NT2/D1 (cell line): ENCODE measurements around the gene IMPDH2.

Source experiments
- YY1 ChIP-seq: IDR thresholded peaks from 2 replicates; pipeline ENCODE4 v1.6.1; 2011; ENCODE audit not compliant: insufficient read length, insufficient read depth
- ZNF274 ChIP-seq: IDR thresholded peaks from 2 replicates; pipeline ENCODE4 v1.6.1; 2011; ENCODE audit warnings: mild to moderate bottlenecking, low read depth, low read length

GRCh38 chr3:48990636-48991469, 38.3 kb downstream of the IMPDH2 start:
- TF ChIP-seq YY1 (peak; percentile 39), ZNF274 (no peak)
